KMS-11 (cell line): ENCODE data around the gene OR2Z1.

Source experiments
- H2AFZ ChIP-seq: fragments of 200-600 bp; sonication (generic); 2 replicates; pipeline ENCODE4 v1.6.1; 2016; ENCODE audit warnings: antibody characterized with exemption, mixed run types, low read depth
- H3K27ac ChIP-seq: fragments of 200-600 bp; sonication (generic); 2 replicates; pipeline ENCODE4 v1.6.1; 2016; ENCODE audit warnings: mild to moderate bottlenecking, mixed run types
- H3K27me3 ChIP-seq: fragments of 200-600 bp; sonication (generic); 2 replicates; pipeline ENCODE4 v1.6.1; 2017; ENCODE audit warnings: mild to moderate bottlenecking, low read depth, mixed run types, moderate library complexity; ENCODE audit not compliant: insufficient read depth
- H3K36me3 ChIP-seq: fragments of 200-600 bp; sonication (generic); 2 replicates; pipeline ENCODE4 v1.6.1; 2017; ENCODE audit warnings: mild to moderate bottlenecking, mixed run types; ENCODE audit not compliant: insufficient read depth
- H3K4me1 ChIP-seq: fragments of 200-600 bp; sonication (generic); 2 replicates; pipeline ENCODE4 v1.6.1; 2016; ENCODE audit warnings: mild to moderate bottlenecking, low read depth, mixed run types; ENCODE audit not compliant: poor library complexity, severe bottlenecking
- H3K4me2 ChIP-seq: fragments of 200-600 bp; sonication (generic); 2 replicates; pipeline ENCODE4 v1.7.0; 2016; ENCODE audit warnings: mild to moderate bottlenecking, mixed run types
- H3K4me3 ChIP-seq: fragments of 200-600 bp; sonication (generic); IDR thresholded peaks from 2 replicates; pipeline ENCODE4 v1.6.1; 2017; ENCODE audit warnings: low read depth, low read length, mixed read lengths; ENCODE audit not compliant: insufficient read depth
- H3K79me2 ChIP-seq: fragments of 200-600 bp; sonication (generic); 2 replicates; pipeline ENCODE4 v1.6.1; 2016; ENCODE audit warnings: low read depth, mixed run types; ENCODE audit not compliant: insufficient read depth
- H3K9ac ChIP-seq: fragments of 200-600 bp; sonication (generic); 2 replicates; pipeline ENCODE4 v1.6.1; 2016; ENCODE audit warnings: mild to moderate bottlenecking, mixed run types
- H4K20me1 ChIP-seq: fragments of 200-600 bp; sonication (generic); 2 replicates; pipeline ENCODE4 v1.6.1; 2016; ENCODE audit warnings: mild to moderate bottlenecking, mixed run types; ENCODE audit not compliant: insufficient read depth
- CTCF ChIP-seq: fragments of 200-600 bp; sonication (generic); conservative IDR thresholded peaks from 2 replicates; pipeline ENCODE4 v1.6.1; 2017; ENCODE audit warnings: low read depth, mild to moderate bottlenecking, antibody characterized with exemption, low read length, moderate library complexity, mixed read lengths

OR2Z1 gene

GRCh38 chr19:8698433-8699063 lies 22.9 kb upstream of the OR2Z1 start, which contains the start of gene ACTL9:
ACTL9 (minus strand) TSS chr19:8698795; CDS start chr19:8698701, 94 bp downstream.
- no peak within 1 kb of the TSS for H3K4me3 ChIP-seq
- no peak within 1 kb of the TSS for H2AFZ ChIP-seq
- H4K20me1 ChIP-seq = no peaks in the 10 kb centered on the region
- no peak within 1 kb of the TSS for H3K4me2 ChIP-seq
- H3K27me3 ChIP-seq = no peaks in the 10 kb centered on the region; the same call in 1 of the 2 replicates
- no peaks in the 10 kb centered on the region for H3K4me1 ChIP-seq
- H3K9ac ChIP-seq = no peak within 1 kb of the TSS
- no peak within 1 kb of the TSS for H3K27ac ChIP-seq
- TF ChIP-seq CTCF = no peak
- no peaks in the 10 kb centered on the region for H3K36me3 ChIP-seq
- no peaks in the 10 kb centered on the region for H3K79me2 ChIP-seq

- Histone ChIP-seq H3K9ac (no peak overlapping the region), H3K27me3 (no peaks in the 10 kb centered on the region; the same call in 1 of the 2 replicates), H4K20me1 (no peaks in the 10 kb centered on the region), H3K36me3 (no peaks in the 10 kb centered on the region), H3K79me2 (no peaks in the 10 kb centered on the region), H3K4me3 (no peak overlapping the region), H3K27ac (no peak overlapping the region), H3K4me1 (no peaks in the 10 kb centered on the region), H3K4me2 (no peak overlapping the region), H2AFZ (no peak overlapping the region)
- TF ChIP-seq CTCF = no peak
Measured at GRCh38 chr19:8699908-8700307, 21.5 kb upstream of the OR2Z1 start.

GRCh38 chr19:8700956-8701355 lies 20.5 kb upstream of the OR2Z1 start:
- no peaks in the 10 kb centered on the region for H4K20me1 ChIP-seq
- no peaks in the 10 kb centered on the region for H3K79me2 ChIP-seq
- H3K4me3 ChIP-seq = no peak overlapping the region
- no peak for TF ChIP-seq CTCF
- H3K4me2 ChIP-seq = no peak overlapping the region
- no peak overlapping the region for H3K27ac ChIP-seq
- H3K27me3 ChIP-seq = no peaks in the 10 kb centered on the region; the same call in 1 of the 2 replicates
- H3K9ac ChIP-seq = no peak overlapping the region
- H3K4me1 ChIP-seq = no peaks in the 10 kb centered on the region
- H3K36me3 ChIP-seq = no peaks in the 10 kb centered on the region
- no peak overlapping the region for H2AFZ ChIP-seq

GRCh38 chr19:8702350-8702749 lies 19.1 kb upstream of the OR2Z1 start:
- H3K27me3 ChIP-seq = no peaks in the 10 kb centered on the region; the same call in 1 of the 2 replicates
- H4K20me1 ChIP-seq = no peaks in the 10 kb centered on the region
- H3K4me1 ChIP-seq = no peaks in the 10 kb centered on the region
- H3K4me2 ChIP-seq = no peak overlapping the region
- no peak overlapping the region for H3K27ac ChIP-seq
- no peak overlapping the region for H3K4me3 ChIP-seq
- H3K79me2 ChIP-seq = no peaks in the 10 kb centered on the region
- no peak overlapping the region for H3K9ac ChIP-seq
- no peaks in the 10 kb centered on the region for H3K36me3 ChIP-seq
- H2AFZ ChIP-seq = no peak overlapping the region
- no peak for TF ChIP-seq CTCF
